IMR-90 (cell line): Measurements from ENCODE around the gene SLC15A3.

ENCODE experiments used
- CEBPB ChIP-seq: IDR thresholded peaks from 2 replicates; pipeline ENCODE4 v1.6.1; 2012; ENCODE audit warnings: low read depth, low read length, improper control_type of control experiment
- MAZ ChIP-seq: IDR thresholded peaks from 2 replicates; pipeline ENCODE4 v1.6.1; 2012; ENCODE audit warnings: low read depth, mild to moderate bottlenecking, low read length, improper control_type of control experiment, moderate library complexity, borderline replicate concordance
- POLR2A ChIP-seq: IDR thresholded peaks from 2 replicates; pipeline ENCODE4 v1.6.1; 2012; ENCODE audit warnings: mild to moderate bottlenecking, low read depth, low read length
- RFX5 ChIP-seq: IDR thresholded peaks from 2 replicates; pipeline ENCODE4 v1.8.0; 2012; ENCODE audit warnings: low read depth, mild to moderate bottlenecking, low read length, moderate library complexity
- SMC3 ChIP-seq: fragments of 150-350 bp; IDR thresholded peaks from 2 replicates; pipeline ENCODE4 v1.6.1; 2016; ENCODE audit warnings: low read depth, mild to moderate bottlenecking, antibody characterized with exemption, low read length, moderate library complexity
- TF ChIP-seq, protein P1 (sequence below): conservative IDR thresholded peaks from 2 replicates; pipeline ENCODE4 v1.5.1; 2012; ENCODE audit warnings: mild to moderate bottlenecking, low read depth, low read length, improper control_type of control experiment
- TF ChIP-seq, protein P2 (sequence below): fragments of 150-350 bp; IDR thresholded peaks from 2 replicates; pipeline ENCODE4 v1.6.1; 2017; ENCODE audit warnings: mild to moderate bottlenecking, antibody characterized with exemption, low read length, low read depth

DNA sequence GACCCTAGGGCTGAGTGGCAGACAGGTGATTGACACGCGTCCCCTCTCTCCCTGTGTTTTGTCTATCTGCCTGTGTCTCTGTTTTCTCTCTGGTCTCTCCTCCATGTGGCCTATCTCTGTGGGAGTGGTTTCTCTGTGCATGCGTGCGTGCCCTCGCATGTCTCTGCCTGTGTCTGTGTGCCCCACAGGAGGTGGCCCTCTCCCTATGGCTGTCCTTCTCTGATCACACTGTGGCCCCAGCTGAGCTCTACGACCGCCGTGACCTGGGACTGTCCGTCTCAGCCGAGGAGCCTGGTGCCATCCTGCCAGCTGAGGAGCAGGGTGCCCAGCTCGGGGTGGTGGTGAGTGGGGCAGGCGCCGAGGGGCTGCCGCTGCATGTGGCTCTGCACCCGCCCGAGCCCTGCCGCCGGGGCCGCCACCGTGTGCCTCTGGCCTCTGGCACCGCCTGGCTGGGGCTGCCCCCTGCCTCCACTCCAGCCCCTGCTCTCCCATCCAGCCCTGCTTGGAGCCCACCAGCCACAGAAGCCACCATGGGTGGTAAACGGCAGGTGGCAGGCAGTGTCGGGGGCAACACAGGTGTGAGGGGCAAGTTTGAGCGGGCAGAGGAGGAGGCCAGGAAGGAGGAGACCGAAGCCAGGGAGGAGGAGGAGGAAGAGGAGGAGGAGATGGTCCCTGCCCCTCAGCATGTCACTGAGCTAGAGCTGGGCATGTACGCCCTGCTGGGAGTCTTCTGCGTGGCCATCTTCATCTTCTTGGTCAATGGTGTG is 16.1 kb downstream of the SLC15A3 start:
- TF ChIP-seq, protein P1, sequence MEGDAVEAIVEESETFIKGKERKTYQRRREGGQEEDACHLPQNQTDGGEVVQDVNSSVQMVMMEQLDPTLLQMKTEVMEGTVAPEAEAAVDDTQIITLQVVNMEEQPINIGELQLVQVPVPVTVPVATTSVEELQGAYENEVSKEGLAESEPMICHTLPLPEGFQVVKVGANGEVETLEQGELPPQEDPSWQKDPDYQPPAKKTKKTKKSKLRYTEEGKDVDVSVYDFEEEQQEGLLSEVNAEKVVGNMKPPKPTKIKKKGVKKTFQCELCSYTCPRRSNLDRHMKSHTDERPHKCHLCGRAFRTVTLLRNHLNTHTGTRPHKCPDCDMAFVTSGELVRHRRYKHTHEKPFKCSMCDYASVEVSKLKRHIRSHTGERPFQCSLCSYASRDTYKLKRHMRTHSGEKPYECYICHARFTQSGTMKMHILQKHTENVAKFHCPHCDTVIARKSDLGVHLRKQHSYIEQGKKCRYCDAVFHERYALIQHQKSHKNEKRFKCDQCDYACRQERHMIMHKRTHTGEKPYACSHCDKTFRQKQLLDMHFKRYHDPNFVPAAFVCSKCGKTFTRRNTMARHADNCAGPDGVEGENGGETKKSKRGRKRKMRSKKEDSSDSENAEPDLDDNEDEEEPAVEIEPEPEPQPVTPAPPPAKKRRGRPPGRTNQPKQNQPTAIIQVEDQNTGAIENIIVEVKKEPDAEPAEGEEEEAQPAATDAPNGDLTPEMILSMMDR: no peak
- TF ChIP-seq POLR2A (no peak), CEBPB (no peak), MAZ (no peak), SMC3 (no peak), RFX5 (no peak)
- TF ChIP-seq, protein P2, sequence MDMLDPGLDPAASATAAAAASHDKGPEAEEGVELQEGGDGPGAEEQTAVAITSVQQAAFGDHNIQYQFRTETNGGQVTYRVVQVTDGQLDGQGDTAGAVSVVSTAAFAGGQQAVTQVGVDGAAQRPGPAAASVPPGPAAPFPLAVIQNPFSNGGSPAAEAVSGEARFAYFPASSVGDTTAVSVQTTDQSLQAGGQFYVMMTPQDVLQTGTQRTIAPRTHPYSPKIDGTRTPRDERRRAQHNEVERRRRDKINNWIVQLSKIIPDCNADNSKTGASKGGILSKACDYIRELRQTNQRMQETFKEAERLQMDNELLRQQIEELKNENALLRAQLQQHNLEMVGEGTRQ: no peak
